Measurements from ENCODE around the gene SDR9C7.

GRCh38 chr12:56896082-56896481, 38.1 kb downstream of the SDR9C7 start:
- TF ChIP-seq CTCF (conservative IDR thresholded peaks at IDR 0.05; ENCODE audit: low read depth in 2 of 2), result no peak
- no peak for TF ChIP-seq EZH2 (IDR thresholded peaks at IDR 0.05; ENCODE audit: low read depth, unreplicated experiment)
- no peak for TF ChIP-seq CREB1 (CRISPR knock-in tag; IDR thresholded peaks at IDR 0.05; ENCODE audit: low read depth)
- no peak for TF ChIP-seq POLR2AphosphoS5 (IDR thresholded peaks at IDR 0.05; ENCODE audit: low read depth)
- TF ChIP-seq ETS1 (IDR thresholded peaks at IDR 0.05), result no peak
- TF ChIP-seq JUNB (IDR thresholded peaks at IDR 0.05; ENCODE audit: unreplicated experiment), result no peak
- TF ChIP-seq, protein P1, sequence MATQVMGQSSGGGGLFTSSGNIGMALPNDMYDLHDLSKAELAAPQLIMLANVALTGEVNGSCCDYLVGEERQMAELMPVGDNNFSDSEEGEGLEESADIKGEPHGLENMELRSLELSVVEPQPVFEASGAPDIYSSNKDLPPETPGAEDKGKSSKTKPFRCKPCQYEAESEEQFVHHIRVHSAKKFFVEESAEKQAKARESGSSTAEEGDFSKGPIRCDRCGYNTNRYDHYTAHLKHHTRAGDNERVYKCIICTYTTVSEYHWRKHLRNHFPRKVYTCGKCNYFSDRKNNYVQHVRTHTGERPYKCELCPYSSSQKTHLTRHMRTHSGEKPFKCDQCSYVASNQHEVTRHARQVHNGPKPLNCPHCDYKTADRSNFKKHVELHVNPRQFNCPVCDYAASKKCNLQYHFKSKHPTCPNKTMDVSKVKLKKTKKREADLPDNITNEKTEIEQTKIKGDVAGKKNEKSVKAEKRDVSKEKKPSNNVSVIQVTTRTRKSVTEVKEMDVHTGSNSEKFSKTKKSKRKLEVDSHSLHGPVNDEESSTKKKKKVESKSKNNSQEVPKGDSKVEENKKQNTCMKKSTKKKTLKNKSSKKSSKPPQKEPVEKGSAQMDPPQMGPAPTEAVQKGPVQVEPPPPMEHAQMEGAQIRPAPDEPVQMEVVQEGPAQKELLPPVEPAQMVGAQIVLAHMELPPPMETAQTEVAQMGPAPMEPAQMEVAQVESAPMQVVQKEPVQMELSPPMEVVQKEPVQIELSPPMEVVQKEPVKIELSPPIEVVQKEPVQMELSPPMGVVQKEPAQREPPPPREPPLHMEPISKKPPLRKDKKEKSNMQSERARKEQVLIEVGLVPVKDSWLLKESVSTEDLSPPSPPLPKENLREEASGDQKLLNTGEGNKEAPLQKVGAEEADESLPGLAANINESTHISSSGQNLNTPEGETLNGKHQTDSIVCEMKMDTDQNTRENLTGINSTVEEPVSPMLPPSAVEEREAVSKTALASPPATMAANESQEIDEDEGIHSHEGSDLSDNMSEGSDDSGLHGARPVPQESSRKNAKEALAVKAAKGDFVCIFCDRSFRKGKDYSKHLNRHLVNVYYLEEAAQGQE (IDR thresholded peaks at IDR 0.05; ENCODE audit: unreplicated experiment), result no peak
- TF ChIP-seq NANOG (IDR thresholded peaks at IDR 0.05; ENCODE audit: borderline replicate concordance), result no peak
- no peak for TF ChIP-seq EZH2phosphoT487 (IDR thresholded peaks at IDR 0.05; ENCODE audit: unreplicated experiment)
- no peak for TF ChIP-seq STAT1 (IDR thresholded peaks at IDR 0.05; ENCODE audit: unreplicated experiment)
- no peak for TF ChIP-seq ZNF331 (CRISPR knock-in tag; IDR thresholded peaks at IDR 0.05; ENCODE audit: low read depth)
- TF ChIP-seq ZNF114 (CRISPR knock-in tag; IDR thresholded peaks at IDR 0.05), result no peak
